Duodenal mucosa (tissue), 2 donors: ENCODE results near the gene RHEX.

ENCODE experiments used
- H3K27ac ChIP-seq: one replicate; pipeline ENCODE4 v1.7.0; 2013; ENCODE audit warnings: low read depth, low read length
- H3K27me3 ChIP-seq, 2 donors: one replicate each; pipeline ENCODE4 v1.7.0; 2013; ENCODE audit warnings: low read length in 2 of 2, control low read depth in 1 of 2; ENCODE audit not compliant: insufficient read depth in 2 of 2, control insufficient read depth in 1 of 2
- H3K36me3 ChIP-seq, 2 donors: one replicate each; pipeline ENCODE4 v1.7.0; 2013; ENCODE audit warnings: low read length in 2 of 2, control low read depth in 1 of 2; ENCODE audit not compliant: insufficient read depth in 2 of 2, control insufficient read depth in 1 of 2
- H3K4me1 ChIP-seq, 2 donors: one replicate each; pipeline ENCODE4 v1.7.0; 2013; ENCODE audit warnings: low read length in 2 of 2, control low read depth in 1 of 2; ENCODE audit not compliant: insufficient read depth in 2 of 2, control insufficient read depth in 1 of 2
- H3K4me3 ChIP-seq, 2 donors: one replicate each; pipeline ENCODE4 v1.7.0; 2013; ENCODE audit warnings: low read length in 2 of 2, low read depth in 1 of 2
- H3K9ac ChIP-seq, 2 donors: one replicate each; pipeline ENCODE4 v1.7.0; 2013; ENCODE audit warnings: low read length in 2 of 2, low read depth in 1 of 2
- H3K9me3 ChIP-seq, 2 donors: one replicate each; pipeline ENCODE4 v1.7.0; 2013; ENCODE audit warnings: low read length in 2 of 2, control low read depth in 1 of 2; ENCODE audit not compliant: control insufficient read depth in 1 of 2

RHEX gene

GRCh38 chr1:206029484-206029883, 23.5 kb upstream of the RHEX start:
- Histone ChIP-seq H3K27me3 (no peaks in the 10 kb centered on the region), H3K9ac (no peak overlapping the region), H3K27ac (no peak overlapping the region), H3K36me3 (no peaks in the 10 kb centered on the region), H3K4me3 (no peak overlapping the region), H3K4me1 (peaks cover 5 to 11% of the 10 kb centered on the region in 2 donors), H3K9me3 (no peaks in the 10 kb centered on the region)

DNA sequence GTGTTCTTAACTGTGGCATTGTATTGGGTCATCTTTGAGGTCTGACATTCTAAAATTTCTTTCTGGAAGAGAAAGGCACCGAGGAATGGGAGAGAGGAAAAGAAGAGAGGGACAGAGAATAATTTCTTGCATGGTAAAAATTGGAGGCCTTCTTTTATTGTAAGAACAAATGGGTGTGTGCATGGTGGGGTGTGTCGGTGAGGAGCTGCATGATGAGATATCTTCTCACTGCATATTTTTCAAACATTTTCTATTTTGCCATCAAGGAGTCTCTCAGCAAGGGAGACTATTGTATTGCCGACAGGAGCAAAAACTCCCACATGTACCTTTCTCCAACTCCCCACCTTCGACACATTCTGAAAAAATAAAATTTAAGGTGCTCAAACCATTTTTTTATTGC, 22.8 kb upstream of the RHEX start:
- Histone ChIP-seq H3K27ac (no peak overlapping the region), H3K4me3 (no peak overlapping the region), H3K9me3 (no peaks in the 10 kb centered on the region), H3K4me1 (peaks cover 10 to 14% of the 10 kb centered on the region in 2 donors), H3K9ac (no peak overlapping the region), H3K27me3 (peaks cover 0 to 4% of the 10 kb centered on the region in 2 donors), H3K36me3 (no peaks in the 10 kb centered on the region)

DNA sequence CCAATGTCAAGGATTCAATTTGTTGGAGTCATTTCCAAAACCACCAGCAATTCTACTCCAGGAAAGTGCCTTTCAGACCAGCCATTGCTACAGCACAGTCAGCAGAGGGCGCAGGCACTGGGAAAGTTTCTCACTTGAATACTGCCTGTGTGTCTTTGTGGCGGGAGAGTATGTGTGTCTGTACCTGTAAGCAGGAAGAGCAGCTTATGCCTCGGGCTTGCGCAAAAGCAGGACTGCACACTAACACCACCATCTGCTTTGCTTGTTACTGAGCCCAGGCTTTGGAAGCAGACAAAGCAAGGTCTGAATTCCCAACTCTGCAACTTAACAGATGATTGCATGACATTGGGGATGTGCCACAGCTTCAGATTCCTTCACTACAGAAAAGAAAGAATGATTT, 22.3 kb upstream of the RHEX start:
- no peak overlapping the region for H3K9ac ChIP-seq
- H3K4me1 ChIP-seq = peaks cover 10 to 14% of the 10 kb centered on the region in 2 donors
- peaks cover 0 to 4% of the 10 kb centered on the region in 2 donors for H3K27me3 ChIP-seq
- H3K27ac ChIP-seq = no peak overlapping the region
- no peaks in the 10 kb centered on the region for H3K36me3 ChIP-seq
- no peak overlapping the region for H3K4me3 ChIP-seq
- no peaks in the 10 kb centered on the region for H3K9me3 ChIP-seq

DNA sequence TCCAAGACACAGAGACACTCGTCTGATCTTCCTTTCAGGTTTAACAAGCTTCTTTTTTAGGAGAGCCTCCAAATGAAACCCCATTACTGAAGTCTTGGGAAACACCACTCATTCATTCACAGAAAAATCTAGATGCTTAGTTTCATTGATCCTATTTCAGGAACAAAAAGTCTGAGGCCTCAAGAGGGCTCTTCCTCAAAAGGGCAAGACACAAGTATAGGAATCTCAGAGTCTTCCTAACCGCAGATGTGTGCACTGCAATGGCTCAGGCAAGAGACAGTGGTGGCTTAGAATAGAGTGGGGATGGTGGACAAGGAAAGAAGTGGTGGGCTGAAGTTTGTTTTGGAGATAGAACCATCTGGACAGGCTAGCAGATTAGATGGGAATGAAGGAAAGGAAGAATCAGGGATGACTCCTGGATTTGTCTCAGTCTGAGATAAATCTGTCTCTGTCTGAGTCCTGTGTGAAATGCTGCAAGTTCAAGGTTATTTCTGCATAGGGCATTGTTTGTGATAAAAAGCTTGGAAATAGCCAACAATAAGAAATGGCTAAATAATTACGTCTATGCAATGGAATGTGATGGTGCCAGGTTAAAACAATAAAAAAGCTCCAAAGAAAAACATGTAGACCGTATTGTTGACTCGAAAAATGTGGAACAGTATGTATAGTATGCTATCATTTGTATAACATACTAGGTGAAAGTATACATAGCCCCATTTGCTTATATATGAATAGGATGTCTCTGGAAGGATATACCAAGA, 20.4 kb upstream of the RHEX start:
- Histone ChIP-seq H3K9ac (no peak overlapping the region), H3K4me3 (no peak overlapping the region), H3K27ac (no peak overlapping the region), H3K27me3 (peaks cover 0 to 4% of the 10 kb centered on the region in 2 donors), H3K9me3 (no peaks in the 10 kb centered on the region), H3K4me1 (peaks cover 10 to 20% of the 10 kb centered on the region in 2 donors), H3K36me3 (no peaks in the 10 kb centered on the region)

DNA sequence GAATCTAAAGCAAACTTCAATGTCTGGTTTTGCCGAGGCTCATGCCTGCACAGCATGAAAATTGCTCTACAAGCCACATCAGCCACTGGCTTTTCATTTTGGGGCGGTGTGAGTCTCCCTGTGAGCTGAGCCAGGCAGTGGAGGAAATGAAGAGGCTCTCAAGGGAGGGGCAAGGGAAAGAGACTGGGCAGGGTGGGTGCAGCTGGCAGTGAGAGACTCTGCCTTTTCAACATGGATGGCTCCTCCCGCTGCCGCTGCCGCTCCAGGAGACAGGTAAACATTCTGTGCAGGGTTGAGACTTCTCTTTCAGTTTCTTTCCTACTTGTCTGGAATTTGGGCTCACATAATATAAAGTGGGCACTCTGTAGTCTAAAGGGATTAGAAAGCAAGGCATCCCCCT, 17.9 kb upstream of the RHEX start:
- Histone ChIP-seq H3K27ac (no peak overlapping the region), H3K9ac (peak overlapping the region; percentile 19 to 49), H3K4me1 (peaks cover 14 to 20% of the 10 kb centered on the region in 2 donors), H3K9me3 (no peaks in the 10 kb centered on the region), H3K4me3 (peak overlapping the region; percentile 37 to 48), H3K27me3 (peaks cover 4 to 7% of the 10 kb centered on the region in 2 donors), H3K36me3 (no peaks in the 10 kb centered on the region)

- Histone ChIP-seq H3K4me3 (no peak overlapping the region), H3K27ac (no peak overlapping the region), H3K4me1 (peaks cover 10 to 14% of the 10 kb centered on the region in 2 donors), H3K36me3 (no peaks in the 10 kb centered on the region), H3K27me3 (peaks cover 4 to 7% of the 10 kb centered on the region in 2 donors), H3K9ac (no peak overlapping the region), H3K9me3 (no peaks in the 10 kb centered on the region)
Observed at GRCh38 chr1:206036663-206037455, 16.1 kb upstream of the RHEX start.

DNA sequence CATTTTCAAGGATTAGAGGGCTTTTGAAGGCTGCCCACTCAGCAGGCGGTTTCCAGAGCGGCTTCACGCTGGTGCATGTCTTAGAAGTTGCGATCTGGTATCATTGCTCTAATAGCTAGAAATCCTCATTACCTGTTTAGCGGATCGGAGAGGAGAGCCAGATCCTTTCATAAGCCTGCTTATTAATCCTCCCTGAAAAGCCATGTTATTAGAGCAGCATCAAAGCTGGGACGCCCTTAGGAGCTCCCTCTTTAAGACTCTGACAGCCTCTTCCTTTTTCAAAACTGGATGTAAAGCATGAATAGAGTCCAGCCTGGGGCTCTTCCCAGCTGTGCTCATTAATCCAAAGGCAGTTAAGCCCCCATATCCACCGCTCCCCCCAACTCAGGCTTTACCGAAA, 15.4 kb upstream of the RHEX start:
- no peaks in the 10 kb centered on the region for H3K9me3 ChIP-seq
- no peak overlapping the region for H3K9ac ChIP-seq
- H3K4me1 ChIP-seq = peaks cover 10 to 14% of the 10 kb centered on the region in 2 donors
- peaks cover 4 to 7% of the 10 kb centered on the region in 2 donors for H3K27me3 ChIP-seq
- H3K4me3 ChIP-seq = no peak overlapping the region
- no peak overlapping the region for H3K27ac ChIP-seq
- H3K36me3 ChIP-seq = no peaks in the 10 kb centered on the region

DNA sequence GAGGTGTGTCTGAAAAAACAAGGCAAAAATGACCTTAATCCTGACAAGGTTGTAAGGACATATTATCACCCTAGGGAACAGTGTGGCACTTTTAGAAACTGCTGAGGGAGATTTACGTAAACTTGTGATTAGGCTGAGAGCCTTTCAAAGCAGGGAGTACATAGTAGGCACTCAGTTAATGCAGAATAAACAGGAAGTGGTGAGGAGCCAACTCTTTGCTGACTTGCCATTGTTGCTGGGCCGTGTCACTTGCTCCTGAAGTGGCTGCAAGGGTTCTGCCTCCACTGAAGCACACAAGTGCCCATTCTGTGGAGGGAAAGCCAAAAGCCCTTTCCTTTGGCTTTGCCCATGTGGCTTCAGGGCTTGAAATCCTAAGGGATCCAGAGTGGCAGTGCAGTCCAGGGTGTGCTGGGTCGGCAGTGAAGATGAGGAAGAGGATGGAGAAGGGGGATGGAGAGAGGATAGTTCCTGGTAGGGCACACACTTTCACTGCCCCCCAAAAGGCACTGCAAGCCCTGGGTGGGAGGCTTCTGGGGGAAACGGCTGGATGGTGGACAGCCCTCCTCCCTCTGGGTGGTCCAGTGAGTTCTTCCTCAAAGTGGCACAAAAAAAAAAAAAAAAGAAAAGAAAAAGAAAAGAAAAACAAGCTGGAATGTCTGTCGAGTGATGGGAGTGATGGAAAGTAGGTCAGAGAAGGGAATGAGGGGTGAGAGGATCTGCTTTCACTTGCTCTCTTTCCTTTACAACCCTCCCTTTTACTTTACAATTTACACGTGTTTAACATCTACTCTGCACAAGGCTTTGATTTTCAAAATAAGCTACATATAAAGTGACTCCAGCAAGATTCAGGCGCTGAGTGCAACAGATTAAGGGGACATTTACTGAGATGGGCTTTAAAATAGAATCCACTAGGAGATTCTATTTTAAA, 13.7 kb upstream of the RHEX start:
- Histone ChIP-seq H3K9ac (no peak overlapping the region), H3K27me3 (peaks cover 4 to 7% of the 10 kb centered on the region in 2 donors), H3K27ac (no peak overlapping the region), H3K4me3 (no peak overlapping the region), H3K9me3 (no peaks in the 10 kb centered on the region), H3K4me1 (peaks cover 10 to 13% of the 10 kb centered on the region in 2 donors), H3K36me3 (no peaks in the 10 kb centered on the region)

- Histone ChIP-seq H3K27me3 (peaks cover 0 to 7% of the 10 kb centered on the region in 2 donors), H3K4me1 (peaks cover 3 to 6% of the 10 kb centered on the region in 2 donors), H3K9me3 (no peaks in the 10 kb centered on the region), H3K36me3 (no peaks in the 10 kb centered on the region), H3K4me3 (no peak overlapping the region), H3K27ac (no peak overlapping the region), H3K9ac (no peak overlapping the region)
Observed at GRCh38 chr1:206040328-206040727, 12.6 kb upstream of the RHEX start.
